Aorta (tissue), 5 donors: Measurements from ENCODE around the gene PPP2R2D. TPM values are rescaled to one million over a fixed set of nuclear protein-coding genes. Genes with fewer than 3 reads are reported as not detected.

ENCODE experiments used
- ATAC-seq: fragments of 200-7000 bp; cut with Tn5 transposase; one replicate; pipeline ENCODE4 v1.9.1; 2022; ENCODE audit warnings: moderate library complexity; ENCODE audit not compliant: low FRiP score
- DNase-seq, 2 donors: peaks; one replicate each; pipeline ENCODE4 v3.0.0-alpha.2; 2020
- H3K27ac ChIP-seq, 2 donors: one replicate each; pipeline ENCODE4 v1.5.1; 2013; ENCODE audit warnings: low read length in 2 of 2, mild to moderate bottlenecking in 2 of 2, moderate library complexity in 2 of 2, control low read depth in 1 of 2, inconsistent platforms in 1 of 2, low read depth in 1 of 2
- H3K27me3 ChIP-seq, 2 donors: one replicate each; pipeline ENCODE4 v1.6.1; 2013; ENCODE audit warnings: control low read depth in 1 of 2, low read length in 1 of 2, mild to moderate bottlenecking in 1 of 2, moderate library complexity in 1 of 2; ENCODE audit not compliant: insufficient read depth in 2 of 2, control insufficient read depth in 1 of 2
- H3K36me3 ChIP-seq, 2 donors: one replicate each; pipeline ENCODE4 v1.6.1; 2013; ENCODE audit warnings: control low read depth in 1 of 2, low read length in 1 of 2, mild to moderate bottlenecking in 1 of 2; ENCODE audit not compliant: insufficient read depth in 2 of 2, control insufficient read depth in 1 of 2
- H3K4me1 ChIP-seq, 2 donors: one replicate each; pipeline ENCODE4 v1.6.1; 2013; ENCODE audit warnings: low read length in 2 of 2, control low read depth in 1 of 2, mild to moderate bottlenecking in 1 of 2, moderate library complexity in 1 of 2; ENCODE audit not compliant: insufficient read depth in 2 of 2, control insufficient read depth in 1 of 2
- H3K4me3 ChIP-seq, 2 donors: one replicate each; pipeline ENCODE4 v1.5.1; 2013; ENCODE audit warnings: low read length in 2 of 2, control low read depth in 1 of 2, mild to moderate bottlenecking in 1 of 2
- H3K9me3 ChIP-seq: one replicate; pipeline ENCODE4 v1.6.1; 2013; ENCODE audit warnings: mild to moderate bottlenecking, low read length; ENCODE audit not compliant: control insufficient read depth
- WGBS, 2 donors: extraction: QIAGEN DNeasy Blood & Tissue Kit; methylation state at CpG; one replicate each; pipeline ENCODE4 v1.1.7; 2013; 5-methylcytosine and 5-hydroxymethylcytosine counted together
- intact Hi-C, 2 donors: fragments of 100-400 bp; cut with DNase I; formaldehyde crosslinking; loops; one replicate each; pipeline versions ENCODE4 v1.14.2 to v1.15.0; 2022
- polyA plus RNA-seq, 2 donors: library from polyadenylated mRNA; stranded (reverse); fragments of 200-250 nt; gene quantifications; one replicate each; pipeline ENCODE4 v1.2.3, GENCODE V29; 2013
- total RNA-seq, 2 donors: library from RNA; stranded (reverse); fragmentation: NEBNext Ultra II Directional; extraction: Animal tissue kit (Norgen Biotek cat#: 25700); gene quantifications; one replicate each; pipeline ENCODE4 v1.2.1, GENCODE V29; 2021
- donor health status: healthy with polysubstance abuse.
- donor health status: Bipolar disorder and iron deficiency.
- donor health status: DM: no; HTN: no; CAD: no.
- donor health status: DM: no; HTN: no; CAD: no.
- donor health status: DM: yes; HTN: yes; CAD: no.

The PPP2R2D gene
- total and polyA plus RNA-seq, 4 donors, result 14.0 to 29.4 (median 26.1) TPM

- ATAC-seq, result no peak
- Histone ChIP-seq H3K27ac (no peak overlapping the region), H3K27me3 (no peaks in the 10 kb centered on the region), H3K36me3 (no peaks in the 10 kb centered on the region), H3K4me3 (no peak overlapping the region), H3K4me1 (no peaks in the 10 kb centered on the region), H3K9me3 (no peaks in the 10 kb centered on the region)
- DNase-seq, result no peak
- WGBS, 2 donors, result 93 to 94% methylated on average over 18 of the region's 18 CpGs
- intact Hi-C loops, result no loop called here
Observed at GRCh38 chr10:131998845-131999681, 98.3 kb downstream of the PPP2R2D start.

- Histone ChIP-seq H3K4me1 (no peaks in the 10 kb centered on the region), H3K27ac (no peak overlapping the region), H3K9me3 (no peaks in the 10 kb centered on the region), H3K36me3 (no peaks in the 10 kb centered on the region), H3K27me3 (no peaks in the 10 kb centered on the region), H3K4me3 (no peak overlapping the region)
- ATAC-seq, result no peak
- 49 to 53% methylated on average over 15 of the region's 15 CpGs for WGBS, 2 donors
- intact Hi-C loops, result no loop called here
- no peak for DNase-seq
Observed at GRCh38 chr10:132001238-132001972, 100.6 kb downstream of the PPP2R2D start.

GRCh38 chr10:132002004-132002403 is 101.2 kb downstream of the PPP2R2D start:
- H3K27ac ChIP-seq, result no peak overlapping the region
- intact Hi-C loops, result no loop called here

GRCh38 chr10:132003282-132003924 is 102.6 kb downstream of the PPP2R2D start:
- intact Hi-C loops, result no loop called here
- Histone ChIP-seq H3K9me3 (no peaks in the 10 kb centered on the region), H3K27ac (no peak overlapping the region), H3K27me3 (no peaks in the 10 kb centered on the region), H3K4me1 (no peaks in the 10 kb centered on the region), H3K4me3 (no peak overlapping the region), H3K36me3 (no peaks in the 10 kb centered on the region)
- DNase-seq, result no peak
- 66 to 73% methylated on average over 12 of the region's 12 CpGs for WGBS, 2 donors
- no peak for ATAC-seq

More at GRCh38 chr10:132002004-132002403, 101.2 kb downstream of the PPP2R2D start:
- DNase-seq (no peak), ATAC-seq (no peak)
- Histone ChIP-seq H3K27me3 (no peaks in the 10 kb centered on the region), H3K4me3 (no peak overlapping the region), H3K36me3 (no peaks in the 10 kb centered on the region), H3K9me3 (no peaks in the 10 kb centered on the region), H3K4me1 (no peaks in the 10 kb centered on the region)
- WGBS, 2 donors, result 82 to 87% methylated on average over 4 of the region's 4 CpGs

- no peak for DNase-seq
- Histone ChIP-seq H3K27me3 (no peaks in the 10 kb centered on the region), H3K4me3 (no peak overlapping the region), H3K36me3 (no peaks in the 10 kb centered on the region), H3K4me1 (no peaks in the 10 kb centered on the region), H3K9me3 (no peaks in the 10 kb centered on the region), H3K27ac (no peak overlapping the region)
- ATAC-seq, result no peak
- 63 to 70% methylated on average over 10 of the region's 10 CpGs for WGBS, 2 donors
- intact Hi-C loops, result no loop called here
Observed at GRCh38 chr10:132004052-132004451, 103.2 kb downstream of the PPP2R2D start.

- Histone ChIP-seq H3K4me1 (no peaks in the 10 kb centered on the region), H3K9me3 (no peaks in the 10 kb centered on the region), H3K27me3 (no peaks in the 10 kb centered on the region), H3K27ac (no peak overlapping the region), H3K4me3 (no peak overlapping the region), H3K36me3 (no peaks in the 10 kb centered on the region)
- DNase-seq (no peak), ATAC-seq (no peak)
- WGBS, 2 donors, result 88 to 93% methylated on average over 6 of the region's 6 CpGs
- intact Hi-C loops, result no loop called here
Observed at GRCh38 chr10:132005147-132005546, 104.3 kb downstream of the PPP2R2D start.

GRCh38 chr10:132006966-132007365 is 106.2 kb downstream of the PPP2R2D start:
- Histone ChIP-seq H3K27me3 (no peaks in the 10 kb centered on the region), H3K4me3 (no peak overlapping the region), H3K9me3 (no peaks in the 10 kb centered on the region), H3K36me3 (no peaks in the 10 kb centered on the region), H3K4me1 (no peaks in the 10 kb centered on the region), H3K27ac (no peak overlapping the region)
- ATAC-seq (no peak), DNase-seq (no peak)
- 71 to 73% methylated on average over 4 of the region's 4 CpGs for WGBS, 2 donors
- intact Hi-C loops, result no loop called here

- no peaks in the 10 kb centered on the region for H3K27me3 ChIP-seq
- no peak for ATAC-seq
- no peaks in the 10 kb centered on the region for H3K4me1 ChIP-seq
- no peak overlapping the region for H3K27ac ChIP-seq
- no peak for DNase-seq
- H3K9me3 ChIP-seq, result no peaks in the 10 kb centered on the region
- H3K36me3 ChIP-seq, result no peaks in the 10 kb centered on the region
- intact Hi-C loops, result no loop called here
- no peak overlapping the region for H3K4me3 ChIP-seq
- 87 to 92% methylated on average over 10 of the region's 10 CpGs for WGBS, 2 donors
Observed at GRCh38 chr10:132007681-132008080, 106.9 kb downstream of the PPP2R2D start.
